ENCODE measurements around the gene HPN.

Gene HPN

DNA sequence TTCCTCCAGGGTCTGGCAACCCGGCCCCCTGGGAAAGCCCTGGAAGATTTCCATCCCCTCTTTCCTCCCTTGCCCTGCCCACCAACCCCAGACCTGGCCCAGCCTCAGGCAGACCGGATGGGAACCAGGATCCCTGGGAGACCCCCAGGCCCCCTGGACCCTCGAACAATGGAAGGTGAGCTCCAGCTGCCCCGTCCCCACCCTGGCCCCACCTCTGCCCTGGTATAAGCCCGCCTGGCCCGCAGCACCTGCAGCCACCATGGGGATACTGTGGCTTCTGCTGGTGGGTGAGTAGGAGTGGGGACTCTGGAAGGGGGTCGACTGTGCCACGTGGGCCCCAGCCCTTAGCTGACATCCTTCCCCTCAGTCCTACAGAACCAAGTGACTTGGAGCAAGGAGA is 32.4 kb downstream of the HPN start:
- H3K4me3 ChIP-seq (ENCODE audit: low read length in 2 of 2): no peak overlapping the region
- H3K9me3 ChIP-seq (ENCODE audit: control insufficient read depth in 2 of 2, low read length in 2 of 2): peaks cover 0 to 6% of the 10 kb centered on the region in 2 donors
- no peaks in the 10 kb centered on the region for H3K36me3 ChIP-seq (ENCODE audit: control insufficient read depth in 2 of 2, insufficient read depth in 2 of 2, low read length in 2 of 2)
- no peaks in the 10 kb centered on the region for H3K4me1 ChIP-seq (ENCODE audit: control insufficient read depth in 2 of 2, insufficient read depth in 2 of 2, low read length in 2 of 2)
- H3K27ac ChIP-seq (ENCODE audit: low read depth in 2 of 2, low read length in 2 of 2): no peak overlapping the region
- no peaks in the 10 kb centered on the region for H3K27me3 ChIP-seq (ENCODE audit: control insufficient read depth in 2 of 2, insufficient read depth in 2 of 2, low read length in 2 of 2)
- H3K9ac ChIP-seq (ENCODE audit: low read depth in 1 of 2, low read length in 2 of 2): no peak overlapping the region

GRCh38 chr19:35074426-35075201 is 33.1 kb downstream of the HPN start:
- no peak overlapping the region for H3K9ac ChIP-seq (ENCODE audit: low read depth in 1 of 2, low read length in 2 of 2)
- H3K36me3 ChIP-seq (ENCODE audit: control insufficient read depth in 2 of 2, insufficient read depth in 2 of 2, low read length in 2 of 2): no peaks in the 10 kb centered on the region
- no peak overlapping the region for H3K4me3 ChIP-seq (ENCODE audit: low read length in 2 of 2)
- H3K9me3 ChIP-seq (ENCODE audit: control insufficient read depth in 2 of 2, low read length in 2 of 2): peaks cover 0 to 6% of the 10 kb centered on the region in 2 donors
- H3K27me3 ChIP-seq (ENCODE audit: control insufficient read depth in 2 of 2, insufficient read depth in 2 of 2, low read length in 2 of 2): no peaks in the 10 kb centered on the region
- no peak overlapping the region for H3K27ac ChIP-seq (ENCODE audit: low read depth in 2 of 2, low read length in 2 of 2)
- no peaks in the 10 kb centered on the region for H3K4me1 ChIP-seq (ENCODE audit: control insufficient read depth in 2 of 2, insufficient read depth in 2 of 2, low read length in 2 of 2)

GRCh38 chr19:35075202-35076025 is 33.9 kb downstream of the HPN start:
- Histone ChIP-seq H3K4me1 (ENCODE audit: control insufficient read depth in 2 of 2, insufficient read depth in 2 of 2, low read length in 2 of 2) (no peaks in the 10 kb centered on the region), H3K4me3 (ENCODE audit: low read length in 2 of 2) (no peak overlapping the region), H3K9ac (ENCODE audit: low read depth in 1 of 2, low read length in 2 of 2) (no peak overlapping the region), H3K27ac (ENCODE audit: low read depth in 2 of 2, low read length in 2 of 2) (no peak overlapping the region), H3K36me3 (ENCODE audit: control insufficient read depth in 2 of 2, insufficient read depth in 2 of 2, low read length in 2 of 2) (no peaks in the 10 kb centered on the region), H3K9me3 (ENCODE audit: control insufficient read depth in 2 of 2, low read length in 2 of 2) (peaks cover 0 to 3% of the 10 kb centered on the region in 2 donors), H3K27me3 (ENCODE audit: control insufficient read depth in 2 of 2, insufficient read depth in 2 of 2, low read length in 2 of 2) (no peaks in the 10 kb centered on the region)

- Histone ChIP-seq H3K9me3 (ENCODE audit: control insufficient read depth in 2 of 2, low read length in 2 of 2) (no peaks in the 10 kb centered on the region), H3K4me1 (ENCODE audit: control insufficient read depth in 2 of 2, insufficient read depth in 2 of 2, low read length in 2 of 2) (no peaks in the 10 kb centered on the region), H3K36me3 (ENCODE audit: control insufficient read depth in 2 of 2, insufficient read depth in 2 of 2, low read length in 2 of 2) (no peaks in the 10 kb centered on the region), H3K27me3 (ENCODE audit: control insufficient read depth in 2 of 2, insufficient read depth in 2 of 2, low read length in 2 of 2) (no peaks in the 10 kb centered on the region), H3K27ac (ENCODE audit: low read depth in 2 of 2, low read length in 2 of 2) (no peak overlapping the region), H3K4me3 (ENCODE audit: low read length in 2 of 2) (no peak overlapping the region), H3K9ac (ENCODE audit: low read depth in 1 of 2, low read length in 2 of 2) (no peak overlapping the region)
These were observed 34.5 kb downstream of the HPN start for GRCh38 chr19:35076026-35076370.

- Histone ChIP-seq H3K36me3 (ENCODE audit: control insufficient read depth in 2 of 2, insufficient read depth in 2 of 2, low read length in 2 of 2) (no peaks in the 10 kb centered on the region), H3K27ac (ENCODE audit: low read depth in 2 of 2, low read length in 2 of 2) (no peak overlapping the region), H3K4me3 (ENCODE audit: low read length in 2 of 2) (no peak overlapping the region), H3K4me1 (ENCODE audit: control insufficient read depth in 2 of 2, insufficient read depth in 2 of 2, low read length in 2 of 2) (no peaks in the 10 kb centered on the region), H3K9me3 (ENCODE audit: control insufficient read depth in 2 of 2, low read length in 2 of 2) (no peaks in the 10 kb centered on the region), H3K9ac (ENCODE audit: low read depth in 1 of 2, low read length in 2 of 2) (no peak overlapping the region), H3K27me3 (ENCODE audit: control insufficient read depth in 2 of 2, insufficient read depth in 2 of 2, low read length in 2 of 2) (no peaks in the 10 kb centered on the region)
These were observed 35.1 kb downstream of the HPN start for GRCh38 chr19:35076657-35077056.

DNA sequence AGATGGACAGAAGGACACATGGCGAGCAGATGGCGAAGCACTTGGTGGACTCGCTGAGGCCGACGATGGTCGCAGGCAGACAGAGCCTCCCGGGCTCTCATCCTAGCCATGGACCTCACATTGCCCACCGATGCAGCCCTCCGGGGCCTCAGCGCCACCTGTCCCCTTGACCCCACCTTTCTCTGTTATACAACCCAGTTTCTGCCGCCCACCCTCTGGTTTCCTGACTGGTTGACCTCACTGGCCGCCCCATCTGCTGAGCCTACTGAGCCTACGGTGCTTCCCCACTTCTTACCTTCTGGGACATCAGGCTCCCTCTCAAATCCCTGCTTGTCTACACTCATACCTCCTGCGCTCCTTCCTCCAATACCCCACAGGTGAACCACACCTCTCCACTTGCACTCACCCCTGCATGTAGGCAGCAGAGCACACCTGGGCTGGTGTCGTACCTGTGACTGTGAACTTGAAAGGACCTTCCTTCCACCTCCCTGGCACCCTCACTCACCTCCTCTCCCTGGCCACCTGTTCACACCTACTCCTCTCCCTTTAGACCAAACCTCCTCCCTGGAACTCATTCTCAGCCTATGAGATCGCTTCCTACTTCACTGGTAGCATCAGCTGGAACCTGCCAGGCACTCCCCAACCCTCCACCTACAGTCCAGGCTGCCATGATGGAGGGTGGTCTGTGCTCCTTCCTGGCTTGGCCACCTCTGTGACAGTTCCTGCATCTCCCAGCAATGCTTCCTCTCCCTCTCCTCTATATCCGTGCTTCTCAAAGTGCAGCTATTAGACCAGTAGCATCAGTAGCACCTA is 36.1 kb downstream of the HPN start:
- H3K27ac ChIP-seq (ENCODE audit: low read depth in 2 of 2, low read length in 2 of 2): no peak overlapping the region
- H3K36me3 ChIP-seq (ENCODE audit: control insufficient read depth in 2 of 2, insufficient read depth in 2 of 2, low read length in 2 of 2): no peaks in the 10 kb centered on the region
- no peaks in the 10 kb centered on the region for H3K27me3 ChIP-seq (ENCODE audit: control insufficient read depth in 2 of 2, insufficient read depth in 2 of 2, low read length in 2 of 2)
- no peak overlapping the region for H3K9ac ChIP-seq (ENCODE audit: low read depth in 1 of 2, low read length in 2 of 2)
- no peaks in the 10 kb centered on the region for H3K4me1 ChIP-seq (ENCODE audit: control insufficient read depth in 2 of 2, insufficient read depth in 2 of 2, low read length in 2 of 2)
- no peaks in the 10 kb centered on the region for H3K9me3 ChIP-seq (ENCODE audit: control insufficient read depth in 2 of 2, low read length in 2 of 2)
- no peak overlapping the region for H3K4me3 ChIP-seq (ENCODE audit: low read length in 2 of 2)

GRCh38 chr19:35079826-35080225 is 38.3 kb downstream of the HPN start:
- no peak overlapping the region for H3K9ac ChIP-seq (ENCODE audit: low read depth in 1 of 2, low read length in 2 of 2)
- H3K36me3 ChIP-seq (ENCODE audit: control insufficient read depth in 2 of 2, insufficient read depth in 2 of 2, low read length in 2 of 2): no peaks in the 10 kb centered on the region
- H3K27ac ChIP-seq (ENCODE audit: low read depth in 2 of 2, low read length in 2 of 2): no peak overlapping the region
- no peak overlapping the region for H3K4me3 ChIP-seq (ENCODE audit: low read length in 2 of 2)
- no peaks in the 10 kb centered on the region for H3K27me3 ChIP-seq (ENCODE audit: control insufficient read depth in 2 of 2, insufficient read depth in 2 of 2, low read length in 2 of 2)
- H3K4me1 ChIP-seq (ENCODE audit: control insufficient read depth in 2 of 2, insufficient read depth in 2 of 2, low read length in 2 of 2): no peaks in the 10 kb centered on the region
- H3K9me3 ChIP-seq (ENCODE audit: control insufficient read depth in 2 of 2, low read length in 2 of 2): no peaks in the 10 kb centered on the region

GRCh38 chr19:35080613-35081170 is 39.2 kb downstream of the HPN start:
- Histone ChIP-seq H3K9me3 (ENCODE audit: control insufficient read depth in 2 of 2, low read length in 2 of 2) (no peaks in the 10 kb centered on the region), H3K4me1 (ENCODE audit: control insufficient read depth in 2 of 2, insufficient read depth in 2 of 2, low read length in 2 of 2) (peaks cover 0 to 3% of the 10 kb centered on the region in 2 donors), H3K4me3 (ENCODE audit: low read length in 2 of 2) (no peak overlapping the region), H3K27me3 (ENCODE audit: control insufficient read depth in 2 of 2, insufficient read depth in 2 of 2, low read length in 2 of 2) (no peaks in the 10 kb centered on the region), H3K9ac (ENCODE audit: low read depth in 1 of 2, low read length in 2 of 2) (no peak overlapping the region), H3K36me3 (ENCODE audit: control insufficient read depth in 2 of 2, insufficient read depth in 2 of 2, low read length in 2 of 2) (no peaks in the 10 kb centered on the region), H3K27ac (ENCODE audit: low read depth in 2 of 2, low read length in 2 of 2) (no peak overlapping the region)

GRCh38 chr19:35081201-35081600 is 39.7 kb downstream of the HPN start:
- Histone ChIP-seq H3K27me3 (ENCODE audit: control insufficient read depth in 2 of 2, insufficient read depth in 2 of 2, low read length in 2 of 2) (no peaks in the 10 kb centered on the region), H3K27ac (ENCODE audit: low read depth in 2 of 2, low read length in 2 of 2) (no peak overlapping the region), H3K36me3 (ENCODE audit: control insufficient read depth in 2 of 2, insufficient read depth in 2 of 2, low read length in 2 of 2) (no peaks in the 10 kb centered on the region)

More at GRCh38 chr19:35081201-35081600, 39.7 kb downstream of the HPN start:
- Histone ChIP-seq H3K4me3 (ENCODE audit: low read length in 2 of 2) (no peak overlapping the region), H3K9ac (ENCODE audit: low read depth in 1 of 2, low read length in 2 of 2) (no peak overlapping the region), H3K4me1 (ENCODE audit: control insufficient read depth in 2 of 2, insufficient read depth in 2 of 2, low read length in 2 of 2) (peaks cover 0 to 3% of the 10 kb centered on the region in 2 donors), H3K9me3 (ENCODE audit: control insufficient read depth in 2 of 2, low read length in 2 of 2) (no peaks in the 10 kb centered on the region)

All from mucosa of rectum (tissue), 2 donors.